Neural cell (in vitro differentiated cells): ENCODE data around the gene BRD2.

ENCODE experiments used
- CTCF ChIP-seq: fragments of 450-650 bp; IDR thresholded peaks from 2 replicates; pipeline ENCODE4 v1.5.1; 2014; ENCODE audit warnings: antibody characterized with exemption, mild to moderate bottlenecking, moderate library complexity; ENCODE audit not compliant: poor library complexity, severe bottlenecking
- EP300 ChIP-seq: fragments of 450-650 bp; conservative IDR thresholded peaks from 2 replicates; pipeline ENCODE4 v1.6.1; 2014; ENCODE audit warnings: antibody characterized with exemption, mild to moderate bottlenecking, moderate library complexity; ENCODE audit not compliant: poor library complexity, severe bottlenecking
- EZH2 ChIP-seq: fragments of 200-600, 300-800 bp; shearing (Covaris generic), sonication (generic); IDR thresholded peaks from 2 replicates; pipeline ENCODE4 v1.6.1; 2014; ENCODE audit warnings: antibody characterized with exemption, low read length, borderline replicate concordance, mild to moderate bottlenecking; ENCODE audit not compliant: insufficient read depth, poor library complexity, severe bottlenecking
- MXI1 ChIP-seq: fragments of 450-650 bp; conservative IDR thresholded peaks from 2 replicates; pipeline ENCODE4 v1.6.1; 2014; ENCODE audit warnings: antibody characterized with exemption, mild to moderate bottlenecking; ENCODE audit not compliant: poor library complexity, severe bottlenecking

- TF ChIP-seq EZH2 (no peak), CTCF (no peak), EP300 (no peak), MXI1 (no peak)
Observed at GRCh38 chr6:33018904-33019303, 50.5 kb downstream of the BRD2 start.
